ENCODE results near the gene CRIM1. TPM values are rescaled to one million over a fixed set of nuclear protein-coding genes. Genes with fewer than 3 reads are reported as not detected.

CRIM1 gene
- total RNA-seq, 1 experiment from 2014 or later = 292 TPM

- Histone ChIP-seq H3K9me3 (no peaks in the 10 kb centered on the region), H3K4me1 (peaks cover 97% of the 10 kb centered on the region), H3K36me3 (ENCODE audit: control insufficient read depth, insufficient read depth, low read length) (peaks cover 1% of the 10 kb centered on the region; the same call in 1 of the 2 replicates), H3K27me3 (replicated peaks; ENCODE audit: control insufficient read depth, insufficient read depth, low read length) (no peaks in the 10 kb centered on the region), H3K4me3 (ENCODE audit: low read depth, low read length) (no peak overlapping the region)
- Mint-ChIP-seq H3K4me1 (ENCODE audit: low read depth, unreplicated experiment) (peaks cover 66% of the 10 kb centered on the region), H3K4me3 (ENCODE audit: unreplicated experiment) (no peak overlapping the region), H3K27ac (ENCODE audit: unreplicated experiment) (peak overlapping the region; percentile 83), H3K9me3 (ENCODE audit: unreplicated experiment) (no peaks in the 10 kb centered on the region), H3K27me3 (ENCODE audit: insufficient read depth, unreplicated experiment) (no peaks in the 10 kb centered on the region), H3K36me3 (ENCODE audit: insufficient read depth, unreplicated experiment) (peaks cover 98% of the 10 kb centered on the region)
- DNase-seq = no peak
- ChIA-PET CTCF (interaction anchor here (0.7 to 1.2 kb wide), 3 partner anchors 9 to 15 kb away, joined by 3 read pairs; no protein-coding TSS in a partner anchor), POLR2A (interaction anchor here (0.7 kb wide), 1 partner anchor 11 kb away, joined by 5 read pairs; no protein-coding TSS in a partner anchor)
- TF ChIP-seq CTCF (IDR thresholded peaks at IDR 0.05; ENCODE audit: insufficient read depth in 1 of 2, low read depth in 1 of 2, low read length in 1 of 2, severe bottlenecking in 1 of 2, unreplicated experiment in 1 of 2) = no peak
- BruUV-seq (replicated peaks) = no TSS peak
- intact Hi-C loops (cut with micrococcal nuclease; ENCODE audit: unreplicated experiment) = no loop called here
These were observed 144.5 kb downstream of the CRIM1 start for GRCh38 chr2:36500072-36500471.

GRCh38 chr2:36502081-36502480, 146.5 kb downstream of the CRIM1 start:
- no peaks in the 10 kb centered on the region for H3K27me3 ChIP-seq (replicated peaks; ENCODE audit: control insufficient read depth, insufficient read depth, low read length)
- peak overlapping the region; percentile 58 for H3K4me3 Mint-ChIP-seq (ENCODE audit: unreplicated experiment)
- intact Hi-C loops (cut with micrococcal nuclease; ENCODE audit: unreplicated experiment) = loop anchor here (1.0 kb wide), 3 partner anchors 10 to 156 kb away; no protein-coding TSS in a partner anchor
- POLR2A ChIA-PET = no interaction called here
- no peaks in the 10 kb centered on the region for H3K27me3 Mint-ChIP-seq (ENCODE audit: insufficient read depth, unreplicated experiment)
- no peaks in the 10 kb centered on the region for H3K9me3 Mint-ChIP-seq (ENCODE audit: unreplicated experiment)
- CTCF ChIA-PET = no interaction called here
- peaks cover 100% of the 10 kb centered on the region for H3K36me3 Mint-ChIP-seq (ENCODE audit: insufficient read depth, unreplicated experiment)
- no TSS peak for BruUV-seq (replicated peaks)
- peaks cover 67% of the 10 kb centered on the region for H3K4me1 Mint-ChIP-seq (ENCODE audit: low read depth, unreplicated experiment)
- TF ChIP-seq CTCF (IDR thresholded peaks at IDR 0.05; ENCODE audit: insufficient read depth in 1 of 2, low read depth in 1 of 2, low read length in 1 of 2, severe bottlenecking in 1 of 2, unreplicated experiment in 1 of 2) = no peak
- H3K36me3 ChIP-seq (ENCODE audit: control insufficient read depth, insufficient read depth, low read length) = peaks cover 1% of the 10 kb centered on the region; the same call in 1 of the 2 replicates
- H3K27ac Mint-ChIP-seq (ENCODE audit: unreplicated experiment) = peak overlapping the region; percentile 83
- H3K4me1 ChIP-seq = peaks cover 87% of the 10 kb centered on the region
- no peak overlapping the region for H3K4me3 ChIP-seq (ENCODE audit: low read depth, low read length)
- no peaks in the 10 kb centered on the region for H3K9me3 ChIP-seq
- DNase-seq = peak; percentile 83 to 87

GRCh38 chr2:36507408-36507812, 151.8 kb downstream of the CRIM1 start:
- no TSS peak for BruUV-seq (replicated peaks)
- H3K27me3 Mint-ChIP-seq (ENCODE audit: insufficient read depth, unreplicated experiment) = no peaks in the 10 kb centered on the region
- H3K9me3 Mint-ChIP-seq (ENCODE audit: unreplicated experiment) = no peaks in the 10 kb centered on the region
- Histone ChIP-seq H3K9me3 (no peaks in the 10 kb centered on the region), H3K4me3 (ENCODE audit: low read depth, low read length) (no peak overlapping the region), H3K27me3 (replicated peaks; ENCODE audit: control insufficient read depth, insufficient read depth, low read length) (no peaks in the 10 kb centered on the region), H3K4me1 (peaks cover 33% of the 10 kb centered on the region), H3K36me3 (ENCODE audit: control insufficient read depth, insufficient read depth, low read length) (no peaks in the 10 kb centered on the region)
- DNase-seq = peak; percentile 70 to 79
- TF ChIP-seq CTCF (IDR thresholded peaks at IDR 0.05; ENCODE audit: insufficient read depth in 1 of 2, low read depth in 1 of 2, low read length in 1 of 2, severe bottlenecking in 1 of 2, unreplicated experiment in 1 of 2) = peak; percentile 56 to 89
- peaks cover 100% of the 10 kb centered on the region for H3K36me3 Mint-ChIP-seq (ENCODE audit: insufficient read depth, unreplicated experiment)
- H3K4me1 Mint-ChIP-seq (ENCODE audit: low read depth, unreplicated experiment) = peaks cover 34% of the 10 kb centered on the region
- peak overlapping the region; percentile 79 for H3K27ac Mint-ChIP-seq (ENCODE audit: unreplicated experiment)
- ChIA-PET CTCF (interaction anchor here (0.5 to 1.1 kb wide), 8 partner anchors 15 to 157 kb away, joined by 3 to 7 read pairs (median 3); no protein-coding TSS in a partner anchor), POLR2A (interaction anchor here (0.5 kb wide), 1 partner anchor 118 kb away, joined by 3 read pairs; no protein-coding TSS in a partner anchor)
- H3K4me3 Mint-ChIP-seq (ENCODE audit: unreplicated experiment) = no peak overlapping the region
- intact Hi-C loops (cut with micrococcal nuclease; ENCODE audit: unreplicated experiment) = loop anchor here (1.0 to 2.0 kb wide), 4 partner anchors 48 to 155 kb away; no protein-coding TSS in a partner anchor

Measured in Caco-2 (cell line).